ENCODE measurements around the gene UCK2. TPM values are rescaled to one million over a fixed set of nuclear protein-coding genes. Genes with fewer than 3 reads are reported as not detected.

The UCK2 gene
- total and polyA plus RNA-seq, 9 of the 15 experiments (the other 6 are each of a cell fraction or from before 2014, with no cell fraction given): 71.6 to 145 (median 95.8) TPM

GRCh38 chr1:165828669-165829329 lies 1.4 kb downstream of the UCK2 start (continued):
- TF ChIP-seq ZNF384 (IDR thresholded peaks at IDR 0.05; ENCODE audit: low read depth, low read length): no peak
- TF ChIP-seq ZNF217 (CRISPR knock-in tag; IDR thresholded peaks at IDR 0.05): no peak
- no peak for TF ChIP-seq NFE2L1 (tag; IDR thresholded peaks at IDR 0.05; ENCODE audit: borderline replicate concordance, low read depth)
- no peak for TF ChIP-seq HCFC1 (IDR thresholded peaks at IDR 0.05; ENCODE audit: low read depth, low read length)
- TF ChIP-seq ZBTB9 (CRISPR knock-in tag; IDR thresholded peaks at IDR 0.05): peak; percentile 69; the same call in 1 of the 2 replicates
- no peak for TF ChIP-seq ILK (tag; IDR thresholded peaks at IDR 0.05; ENCODE audit: borderline replicate concordance, low read depth)
- no peak for TF ChIP-seq FUS (optimal IDR thresholded peaks at IDR 0.05; ENCODE audit: low read depth, low read length)
- TF ChIP-seq ZNF696 (CRISPR knock-in tag; conservative IDR thresholded peaks at IDR 0.05): no peak
- no peak for TF ChIP-seq SPI1 (IDR thresholded peaks at IDR 0.05; ENCODE audit: borderline replicate concordance, low read depth, low read length)
- TF ChIP-seq NKRF (IDR thresholded peaks at IDR 0.05; ENCODE audit: borderline replicate concordance): peak; percentile 79; the same call in 1 of the 2 replicates
- TF ChIP-seq TAF7 (tag; IDR thresholded peaks at IDR 0.05): peak; percentile 78
- TF ChIP-seq ZNF589 (CRISPR knock-in tag; IDR thresholded peaks at IDR 0.05; ENCODE audit: low read depth): peak; percentile 34; the same call in 1 of the 2 replicates
- no peak for TF ChIP-seq CBX2 (IDR thresholded peaks at IDR 0.05; ENCODE audit: insufficient read depth, low read length, poor library complexity, severe bottlenecking)
- peak; percentile 98 for TF ChIP-seq MYC (IDR thresholded peaks at IDR 0.05; ENCODE audit: low read depth, low read length)
- TF ChIP-seq MYC (CRISPR knock-in tag; IDR thresholded peaks at IDR 0.05; ENCODE audit: borderline replicate concordance, low read depth): 0 out of 2 replicates have a peak, but pooled peaks have one; percentile 52
- TF ChIP-seq, protein P1, sequence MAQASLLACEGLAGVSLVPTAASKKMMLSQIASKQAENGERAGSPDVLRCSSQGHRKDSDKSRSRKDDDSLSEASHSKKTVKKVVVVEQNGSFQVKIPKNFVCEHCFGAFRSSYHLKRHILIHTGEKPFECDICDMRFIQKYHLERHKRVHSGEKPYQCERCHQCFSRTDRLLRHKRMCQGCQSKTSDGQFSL (CRISPR knock-in tag; IDR thresholded peaks at IDR 0.05): no peak
- TF ChIP-seq, protein P1 (tag; IDR thresholded peaks at IDR 0.05): no peak
- TF ChIP-seq SAFB2 (IDR thresholded peaks at IDR 0.05; ENCODE audit: borderline replicate concordance, low read depth, low read length, severe bottlenecking): no peak
- no peak for TF ChIP-seq RCOR1 (IDR thresholded peaks at IDR 0.05; ENCODE audit: borderline replicate concordance in 1 of 2, low read depth in 2 of 2, low read length in 2 of 2)
- TF ChIP-seq, protein P2, sequence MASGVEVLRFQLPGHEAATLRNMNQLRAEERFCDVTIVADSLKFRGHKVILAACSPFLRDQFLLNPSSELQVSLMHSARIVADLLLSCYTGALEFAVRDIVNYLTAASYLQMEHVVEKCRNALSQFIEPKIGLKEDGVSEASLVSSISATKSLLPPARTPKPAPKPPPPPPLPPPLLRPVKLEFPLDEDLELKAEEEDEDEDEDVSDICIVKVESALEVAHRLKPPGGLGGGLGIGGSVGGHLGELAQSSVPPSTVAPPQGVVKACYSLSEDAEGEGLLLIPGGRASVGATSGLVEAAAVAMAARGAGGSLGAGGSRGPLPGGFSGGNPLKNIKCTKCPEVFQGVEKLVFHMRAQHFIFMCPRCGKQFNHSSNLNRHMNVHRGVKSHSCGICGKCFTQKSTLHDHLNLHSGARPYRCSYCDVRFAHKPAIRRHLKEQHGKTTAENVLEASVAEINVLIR (CRISPR knock-in tag; IDR thresholded peaks at IDR 0.05): peak; percentile 52; the same call in 1 of the 2 replicates
- TF ChIP-seq ZNF282 (CRISPR knock-in tag; IDR thresholded peaks at IDR 0.05): no peak
- peak; percentile 82 for TF ChIP-seq TAF1 (IDR thresholded peaks at IDR 0.05; ENCODE audit: control insufficient read depth, extremely low read depth, insufficient read depth, low read length, severe bottlenecking)
- no peak for TF ChIP-seq CC2D1A (IDR thresholded peaks at IDR 0.05)

All from K562 (cell line).